Daoy (cell line): ENCODE measurements around the gene CD5L. TPM values are rescaled to one million over a fixed set of nuclear protein-coding genes. Genes with fewer than 3 reads are reported as not detected.

ENCODE experiments used
- DNase-seq: peaks from one replicate; pipeline ENCODE4 v3.0.0-alpha.2; 2015; ENCODE audit warnings: low read depth
- total RNA-seq: library from RNA; depleted of rRNA; stranded (reverse); fragments of >200 nt; shearing (Covaris generic); gene quantifications from 2 replicates; pipeline ENCODE4 v1.2.3, GENCODE V29; 2014; rRNA removed

Gene CD5L
- total RNA-seq = not detected in 2 replicates

GRCh38 chr1:157841708-157842107 is at the start of gene CD5L:
Gene CD5L (minus strand): TSS chr1:157841808. CDS start chr1:157841701, 107 bp downstream.
- no peak for DNase-seq

- DNase-seq = no peak
Measured at GRCh38 chr1:157882580-157882979, 41.0 kb upstream of the CD5L start.

GRCh38 chr1:157880621-157881020 is 39.0 kb upstream of the CD5L start:
- peak; percentile 13 for DNase-seq

- DNase-seq = peak; percentile 38
Measured at GRCh38 chr1:157878059-157878458, 36.5 kb upstream of the CD5L start.

GRCh38 chr1:157870490-157870889 is 28.9 kb upstream of the CD5L start:
- no peak for DNase-seq

DNA sequence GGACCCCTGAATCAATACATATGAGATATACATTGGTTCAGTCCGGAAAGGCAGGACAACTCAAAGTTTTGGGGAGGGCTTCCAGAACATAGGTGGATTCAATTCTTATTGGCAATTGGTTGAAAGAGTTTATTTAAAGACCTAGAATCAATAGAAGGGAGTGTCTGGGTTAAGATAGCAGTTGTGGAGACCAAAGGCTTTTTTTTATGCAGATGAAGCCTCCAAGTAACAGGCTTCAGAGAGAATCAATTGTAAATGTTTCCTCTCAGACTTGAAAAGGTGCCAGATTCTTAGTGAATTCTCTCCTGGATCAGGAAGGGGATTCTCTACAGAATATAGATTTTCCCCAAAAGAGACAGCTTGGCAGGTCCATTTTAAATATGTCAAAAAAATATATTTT is 27.0 kb upstream of the CD5L start:
- no peak for DNase-seq

GRCh38 chr1:157862114-157863070 is 20.8 kb upstream of the CD5L start:
- peak; percentile 31 for DNase-seq

GRCh38 chr1:157856538-157856937 is 14.9 kb upstream of the CD5L start:
- no peak for DNase-seq

DNA sequence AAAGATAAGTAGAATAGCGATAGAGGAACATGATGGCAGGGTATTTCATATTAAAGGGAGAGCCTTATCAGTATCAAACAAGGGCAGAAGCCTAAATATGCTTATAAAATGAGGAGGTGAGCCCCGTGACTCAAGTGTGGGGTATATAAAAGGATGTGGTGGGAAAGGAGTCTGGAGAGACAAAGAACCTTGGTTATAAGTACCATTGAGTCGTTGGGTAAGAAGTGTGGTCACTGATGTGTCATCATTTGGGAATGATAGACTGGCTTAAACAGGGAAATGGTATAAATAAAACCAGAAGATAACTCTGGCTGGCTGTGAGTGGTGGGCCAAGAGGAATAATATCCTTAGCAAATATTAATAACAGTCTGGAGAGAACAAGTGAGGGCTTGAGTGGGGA is 10.9 kb upstream of the CD5L start:
- peak; percentile 84 for DNase-seq

GRCh38 chr1:157849229-157849875 is 7.7 kb upstream of the CD5L start:
- no peak for DNase-seq

- DNase-seq = no peak
Measured at GRCh38 chr1:157844089-157844830, 2.7 kb upstream of the CD5L start.

- DNase-seq = no peak
Measured at GRCh38 chr1:157842939-157843338, 1.3 kb upstream of the CD5L start.

- DNase-seq = no peak
Measured at GRCh38 chr1:157838966-157839365, 2.6 kb downstream of the CD5L start.

GRCh38 chr1:157834430-157834829 is 7.2 kb downstream of the CD5L start:
- no peak for DNase-seq

DNA sequence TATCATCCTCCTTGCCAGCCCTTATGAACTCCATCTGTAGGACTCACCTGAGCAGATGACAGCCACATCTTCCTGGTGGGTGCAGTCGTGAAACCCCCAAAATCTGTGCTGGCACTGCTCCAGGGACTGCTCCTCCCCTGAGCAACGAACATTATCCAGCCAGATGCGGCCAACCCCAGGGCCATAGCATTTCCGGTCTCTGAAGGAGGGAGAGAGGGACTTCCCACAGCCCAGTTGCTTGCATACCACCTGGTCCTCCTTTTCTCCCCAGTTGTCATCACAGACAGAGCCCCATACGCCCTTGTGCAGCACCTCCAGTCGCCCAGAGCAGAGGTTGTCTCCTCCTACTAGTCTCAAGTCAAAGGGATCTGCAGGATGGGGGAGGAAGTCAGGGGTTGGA is 8.5 kb downstream of the CD5L start:
- DNase-seq = no peak

DNA sequence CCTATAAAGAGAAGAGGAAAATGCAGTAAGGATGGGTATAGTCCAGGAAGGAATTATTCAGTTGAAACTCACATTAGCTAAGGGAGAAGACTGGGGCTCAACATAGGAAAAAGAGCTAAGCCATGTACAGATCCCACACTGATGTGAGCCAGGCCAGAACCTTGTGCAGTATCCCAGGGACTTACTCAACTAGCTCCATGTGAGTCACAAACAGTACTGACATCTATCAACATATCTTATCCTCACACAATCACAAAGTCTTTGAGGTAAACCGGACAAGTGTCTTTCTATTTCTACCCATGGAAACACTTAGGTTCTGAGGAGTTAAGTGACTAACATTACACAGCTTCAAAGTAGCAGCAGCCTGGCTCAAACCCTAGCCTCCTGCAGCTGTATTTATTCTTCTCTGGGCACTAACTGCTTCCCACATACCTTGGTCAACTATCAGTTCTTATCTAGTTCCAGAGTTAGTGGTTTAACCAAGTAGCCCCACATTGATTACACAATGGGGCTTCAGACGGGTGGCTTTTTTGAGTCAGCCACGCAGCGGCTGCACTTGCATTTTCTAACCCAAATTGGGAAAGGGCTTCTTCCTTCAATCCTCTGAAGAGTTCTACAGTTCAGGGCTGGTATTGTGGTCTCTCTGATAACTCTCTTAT is 9.5 kb downstream of the CD5L start:
- DNase-seq = peak; percentile 40

GRCh38 chr1:157830887-157831286 is 10.7 kb downstream of the CD5L start:
- DNase-seq = no peak

- no peak for DNase-seq
Measured at GRCh38 chr1:157829711-157830110, 11.9 kb downstream of the CD5L start.

DNA sequence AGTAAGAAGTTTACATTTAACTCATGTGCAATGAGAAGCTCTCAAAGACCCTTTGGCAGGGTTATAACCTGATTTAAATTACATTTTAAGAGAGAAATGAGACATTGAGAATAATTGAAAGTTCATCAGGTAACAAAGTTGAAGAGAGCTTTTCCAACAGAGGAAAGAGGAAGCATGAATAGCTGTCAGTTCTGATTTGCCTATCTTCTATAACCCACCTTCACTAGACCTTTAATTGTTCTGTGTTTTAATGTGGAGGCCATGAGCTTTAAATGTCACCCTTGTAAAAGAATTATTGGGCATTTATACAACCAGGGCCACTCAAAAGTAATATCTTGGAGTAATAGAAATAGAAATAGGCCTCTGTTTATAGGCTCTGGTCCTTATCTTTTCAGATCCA is 12.4 kb downstream of the CD5L start:
- no peak for DNase-seq

DNA sequence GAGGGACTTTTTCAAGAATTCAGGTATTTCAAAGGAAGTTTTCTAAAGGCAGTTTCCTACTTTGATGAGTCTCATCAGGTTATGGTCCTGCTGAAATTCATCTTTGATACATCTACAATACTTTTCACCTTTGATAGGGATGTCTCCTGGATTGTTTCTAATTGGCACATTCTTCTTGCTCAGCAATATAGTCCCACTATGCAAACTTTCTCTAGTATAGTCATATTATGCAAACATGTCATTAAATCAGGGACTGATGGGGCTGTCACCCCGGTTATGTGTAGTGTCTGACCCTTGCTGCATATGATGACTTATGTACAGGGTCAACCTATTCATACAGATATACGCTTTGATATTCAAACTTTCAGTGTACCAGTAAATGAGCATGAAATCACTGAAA is 21.3 kb downstream of the CD5L start:
- no peak for DNase-seq

DNA sequence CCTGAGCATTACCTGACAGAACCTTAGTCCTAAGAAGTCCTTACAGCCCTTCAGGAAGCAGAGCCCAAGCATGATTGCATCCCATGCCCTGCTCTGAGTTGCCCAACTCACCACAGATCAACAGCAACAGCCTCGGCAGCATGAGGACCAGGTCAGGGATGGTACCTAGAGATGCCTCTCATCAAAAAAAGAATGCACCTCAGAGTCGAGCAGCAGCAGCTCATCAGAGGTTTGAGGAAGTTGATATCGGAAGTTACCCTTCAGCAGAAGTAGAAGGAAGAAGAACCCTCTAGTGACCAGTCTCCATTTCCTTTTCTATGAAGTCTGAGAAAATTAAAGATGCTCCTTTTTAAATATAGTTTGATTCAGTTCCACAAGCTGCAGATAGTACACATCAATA is 21.7 kb downstream of the CD5L start, which contains the start of gene FCRL1:
FCRL1 (minus strand) TSS at position 225 of the 400 bp plus-strand sequence; CDS start at position 142, 83 bp downstream.
- DNase-seq = no peak

DNA sequence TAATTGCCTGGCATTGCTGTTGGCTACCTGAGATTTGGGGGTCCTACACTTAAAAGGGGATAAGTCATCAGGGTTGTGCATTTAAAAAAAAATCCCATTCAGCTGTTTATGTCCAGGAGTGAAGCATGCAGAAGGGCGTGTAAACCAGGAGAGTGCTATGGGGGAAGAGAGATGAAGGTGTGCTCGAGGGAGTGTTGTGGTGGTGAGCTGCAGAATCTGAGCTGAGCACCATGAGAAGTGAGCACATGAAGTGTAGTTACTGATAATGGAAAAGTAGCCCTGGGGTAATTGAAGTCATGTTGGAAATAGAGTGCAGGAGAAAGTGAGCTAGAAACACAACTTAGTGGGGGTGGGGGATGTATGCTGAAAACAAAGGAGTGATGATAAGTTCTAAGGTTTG is 22.4 kb downstream of the CD5L start:
- no peak for DNase-seq
